Fibroblast of lung (primary cell): ENCODE results near the gene ENG. TPM values are rescaled to one million over a fixed set of nuclear protein-coding genes. Genes with fewer than 3 reads are reported as not detected.

ENCODE experiments used
- DNase-seq, 2 donors: peaks; one replicate each; pipeline versions ENCODE4 v3.0.0 to v3.0.0-alpha.2; 2010; ENCODE audit warnings: low read depth in 2 of 2
- H2AFZ ChIP-seq: 2 replicates; pipeline ENCODE4 v1.5.1; 2012; ENCODE audit warnings: low read length, control low read depth, inconsistent platforms
- H3K27ac ChIP-seq: 2 replicates; pipeline ENCODE4 v1.5.1; 2011; ENCODE audit warnings: low read length, control low read depth; ENCODE audit not compliant: insufficient read depth
- H3K27me3 ChIP-seq: 2 replicates; pipeline ENCODE4 v1.5.1; 2011; ENCODE audit warnings: mild to moderate bottlenecking, low read length; ENCODE audit not compliant: control insufficient read depth, insufficient read depth
- H3K36me3 ChIP-seq: 2 replicates; pipeline ENCODE4 v1.5.1; 2011; ENCODE audit warnings: low read length; ENCODE audit not compliant: control insufficient read depth, insufficient read depth
- H3K4me1 ChIP-seq: 2 replicates; pipeline ENCODE4 v1.5.1; 2011; ENCODE audit warnings: low read length; ENCODE audit not compliant: control insufficient read depth, insufficient read depth; ENCODE audit errors: extremely low read depth
- H3K4me2 ChIP-seq: 2 replicates; pipeline ENCODE4 v1.5.1; 2011; ENCODE audit warnings: low read length, control low read depth; ENCODE audit not compliant: insufficient read depth; ENCODE audit errors: extremely low read depth
- H3K4me3 ChIP-seq, 4 experiments: fragments of 200-600 bp in 1 of 4; sonication (generic) in 1 of 4; replicated peaks in 1 of 4; 2 replicates each; pipeline ENCODE4 v1.5.1; 2011 to 2016; ENCODE audit warnings: low read length in 4 of 4, low read depth in 3 of 4, mild to moderate bottlenecking in 3 of 4, control low read depth in 2 of 4, inconsistent platforms in 1 of 4, mixed read lengths in 1 of 4; ENCODE audit not compliant: insufficient read depth in 1 of 4; ENCODE audit errors: control extremely low read depth in 1 of 4
- H3K79me2 ChIP-seq: 2 replicates; pipeline ENCODE4 v1.5.1; 2012; ENCODE audit warnings: mild to moderate bottlenecking, low read length, inconsistent platforms; ENCODE audit not compliant: control insufficient read depth, insufficient read depth
- H3K9ac ChIP-seq: 2 replicates; pipeline ENCODE4 v1.5.1; 2011; ENCODE audit warnings: mild to moderate bottlenecking, low read length, control low read depth; ENCODE audit not compliant: insufficient read depth
- H3K9me3 ChIP-seq: 2 replicates; pipeline ENCODE4 v1.5.1; 2012; ENCODE audit warnings: low read depth, low read length; ENCODE audit not compliant: control insufficient read depth, insufficient read depth
- H4K20me1 ChIP-seq: 2 replicates; pipeline ENCODE4 v1.5.1; 2011; ENCODE audit warnings: low read length; ENCODE audit not compliant: control insufficient read depth, insufficient read depth; ENCODE audit errors: extremely low read depth
- EZH2 ChIP-seq: IDR thresholded peaks from 2 replicates; pipeline ENCODE4 v1.5.1; 2012; ENCODE audit warnings: low read length, control low read depth, mild to moderate bottlenecking; ENCODE audit errors: missing control alignments
- polyA plus RNA-seq, 2 donors: library from polyadenylated mRNA; depleted of rRNA in 1 of 2; stranded (reverse) in 1 of 2; unstranded in 1 of 2; fragments of >200 nt; gene quantifications; 2 replicates each; pipeline ENCODE4 v1.2.1, GENCODE V29; 2011 to 2012; ENCODE audit warnings: missing spikeins in 1 of 2
- total RNA-seq: library from RNA; depleted of rRNA; stranded (reverse); fragments of >200 nt; gene quantifications from 2 replicates; pipeline ENCODE4 v1.2.1, GENCODE V29; 2014
- TF ChIP-seq, protein P1 (sequence below), 2 donors: IDR thresholded peaks in 1 of 2; conservative IDR thresholded peaks in 1 of 2; 1 replicate in 1 of 2; 2 replicates in 1 of 2; pipeline ENCODE4 v1.5.1; 2011 to 2012; ENCODE audit warnings: low read length in 2 of 2, control low read depth in 1 of 2, inconsistent platforms in 1 of 2, low read depth in 1 of 2, mild to moderate bottlenecking in 1 of 2

Gene ENG
- total and polyA plus RNA-seq, 2 donors (not counting 1 experiment from before 2014, with no cell fraction given): 30.4 to 59.0 TPM

DNA sequence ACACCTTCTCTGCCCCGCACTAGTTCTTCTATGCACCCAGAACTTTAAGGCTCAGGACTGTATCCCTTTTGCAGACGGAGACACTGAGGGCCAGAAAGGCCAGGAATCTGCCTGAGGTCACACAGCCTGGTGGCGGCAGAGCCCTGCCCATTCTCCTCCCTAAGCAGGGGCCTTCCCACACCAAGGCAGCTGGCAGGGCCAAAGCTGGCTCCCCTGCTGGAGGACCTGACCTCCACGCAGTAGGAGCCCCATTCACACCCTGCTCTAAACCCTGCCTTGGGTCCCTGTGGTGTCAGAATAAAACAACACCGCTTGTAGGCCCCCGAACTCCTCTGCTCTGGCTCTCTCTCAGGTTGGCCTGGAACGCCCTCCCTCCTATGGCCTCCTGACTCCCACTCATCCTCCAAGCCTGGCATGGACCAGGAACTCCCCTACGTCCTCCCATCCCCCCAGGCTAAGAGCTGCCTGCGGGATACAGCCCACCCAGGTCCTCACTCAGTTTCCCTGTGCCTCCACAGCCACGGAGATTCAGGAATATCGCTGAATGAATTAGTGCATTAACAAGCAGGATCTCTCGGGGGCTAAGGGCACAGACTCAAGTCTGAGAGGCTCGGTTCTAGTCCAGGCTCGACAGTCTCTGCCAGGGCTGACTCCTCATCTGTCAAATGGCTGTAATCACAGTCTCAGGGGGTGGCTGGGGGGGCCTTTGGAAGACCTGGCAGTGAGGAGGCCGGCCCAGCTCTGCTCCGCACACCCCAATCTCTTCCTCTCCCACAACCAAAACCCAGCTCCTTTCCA lies 42.1 kb upstream of the ENG start:
- H3K36me3 ChIP-seq: peaks cover 34% of the 10 kb centered on the region
- H3K79me2 ChIP-seq: peaks cover 20% of the 10 kb centered on the region
- H2AFZ ChIP-seq: no peak overlapping the region
- no peak for DNase-seq
- no peaks in the 10 kb centered on the region for H3K9me3 ChIP-seq
- H3K4me2 ChIP-seq: peak overlapping the region; percentile 66
- peaks cover 17% of the 10 kb centered on the region for H3K4me1 ChIP-seq
- H3K27me3 ChIP-seq: no peaks in the 10 kb centered on the region
- TF ChIP-seq EZH2: no peak
- TF ChIP-seq, protein P1, sequence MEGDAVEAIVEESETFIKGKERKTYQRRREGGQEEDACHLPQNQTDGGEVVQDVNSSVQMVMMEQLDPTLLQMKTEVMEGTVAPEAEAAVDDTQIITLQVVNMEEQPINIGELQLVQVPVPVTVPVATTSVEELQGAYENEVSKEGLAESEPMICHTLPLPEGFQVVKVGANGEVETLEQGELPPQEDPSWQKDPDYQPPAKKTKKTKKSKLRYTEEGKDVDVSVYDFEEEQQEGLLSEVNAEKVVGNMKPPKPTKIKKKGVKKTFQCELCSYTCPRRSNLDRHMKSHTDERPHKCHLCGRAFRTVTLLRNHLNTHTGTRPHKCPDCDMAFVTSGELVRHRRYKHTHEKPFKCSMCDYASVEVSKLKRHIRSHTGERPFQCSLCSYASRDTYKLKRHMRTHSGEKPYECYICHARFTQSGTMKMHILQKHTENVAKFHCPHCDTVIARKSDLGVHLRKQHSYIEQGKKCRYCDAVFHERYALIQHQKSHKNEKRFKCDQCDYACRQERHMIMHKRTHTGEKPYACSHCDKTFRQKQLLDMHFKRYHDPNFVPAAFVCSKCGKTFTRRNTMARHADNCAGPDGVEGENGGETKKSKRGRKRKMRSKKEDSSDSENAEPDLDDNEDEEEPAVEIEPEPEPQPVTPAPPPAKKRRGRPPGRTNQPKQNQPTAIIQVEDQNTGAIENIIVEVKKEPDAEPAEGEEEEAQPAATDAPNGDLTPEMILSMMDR (conservative IDR thresholded peaks at IDR 0.05 in 1 of 2, IDR thresholded peaks at IDR 0.05 in 1 of 2; ENCODE audit: low read depth in 1 of 2, low read length in 2 of 2): no peak
- H3K4me3 ChIP-seq: peak overlapping the region in 3 of 4 experiments; percentile 4 to 48 (median 24)
- H3K27ac ChIP-seq: peak overlapping the region; percentile 60
- no peak overlapping the region for H3K9ac ChIP-seq
- H4K20me1 ChIP-seq: no peaks in the 10 kb centered on the region

- TF ChIP-seq, protein P1 (conservative IDR thresholded peaks at IDR 0.05 in 1 of 2, IDR thresholded peaks at IDR 0.05 in 1 of 2; ENCODE audit: low read depth in 1 of 2, low read length in 2 of 2): no peak
- no peak for TF ChIP-seq EZH2
- Histone ChIP-seq H3K79me2 (peaks cover 20% of the 10 kb centered on the region), H3K9ac (no peak overlapping the region), H3K27ac (no peak overlapping the region), H2AFZ (no peak overlapping the region), H3K4me2 (no peak overlapping the region), H3K36me3 (peaks cover 37% of the 10 kb centered on the region), H4K20me1 (no peaks in the 10 kb centered on the region), H3K9me3 (no peaks in the 10 kb centered on the region), H3K4me1 (peaks cover 17% of the 10 kb centered on the region), H3K27me3 (no peaks in the 10 kb centered on the region), H3K4me3 (no peak overlapping the region)
- no peak for DNase-seq
These were observed 41.4 kb upstream of the ENG start for GRCh38 chr9:127895811-127896210.

GRCh38 chr9:127893392-127893791 lies 38.9 kb upstream of the ENG start:
- Histone ChIP-seq H3K27me3 (no peaks in the 10 kb centered on the region), H3K36me3 (peaks cover 46% of the 10 kb centered on the region), H3K79me2 (peaks cover 15% of the 10 kb centered on the region), H3K4me2 (no peak overlapping the region), H3K4me3 (no peak overlapping the region), H3K9me3 (no peaks in the 10 kb centered on the region), H3K4me1 (peaks cover 11% of the 10 kb centered on the region), H3K9ac (no peak overlapping the region), H3K27ac (no peak overlapping the region), H2AFZ (no peak overlapping the region), H4K20me1 (no peaks in the 10 kb centered on the region)
- DNase-seq: no peak
- TF ChIP-seq, protein P1 (conservative IDR thresholded peaks at IDR 0.05 in 1 of 2, IDR thresholded peaks at IDR 0.05 in 1 of 2; ENCODE audit: low read depth in 1 of 2, low read length in 2 of 2): no peak
- no peak for TF ChIP-seq EZH2
